Fibroblast of villous mesenchyme (primary cell): ENCODE data around the gene TREX2. TPM values are rescaled to one million over a fixed set of nuclear protein-coding genes. Genes with fewer than 3 reads are reported as not detected.

Experiments
- DNase-seq: peaks from one replicate; pipeline ENCODE4 v3.0.0-alpha.2; 2010; ENCODE audit warnings: low read depth
- H3K4me3 ChIP-seq: 2 replicates; pipeline ENCODE4 v1.5.1; 2011; ENCODE audit warnings: low read depth, mild to moderate bottlenecking, low read length
- total RNA-seq: library from RNA; depleted of rRNA; stranded (reverse); fragments of >200 nt; gene quantifications from 2 replicates; pipeline ENCODE4 v1.2.3, GENCODE V29; 2012
- TF ChIP-seq, protein P1 (sequence below): IDR thresholded peaks from 2 replicates; pipeline ENCODE4 v1.5.1; 2012; ENCODE audit warnings: low read depth, mild to moderate bottlenecking, low read length; ENCODE audit not compliant: insufficient read depth

Gene TREX2
- total RNA-seq, 1 donor = 3.0 TPM

DNA sequence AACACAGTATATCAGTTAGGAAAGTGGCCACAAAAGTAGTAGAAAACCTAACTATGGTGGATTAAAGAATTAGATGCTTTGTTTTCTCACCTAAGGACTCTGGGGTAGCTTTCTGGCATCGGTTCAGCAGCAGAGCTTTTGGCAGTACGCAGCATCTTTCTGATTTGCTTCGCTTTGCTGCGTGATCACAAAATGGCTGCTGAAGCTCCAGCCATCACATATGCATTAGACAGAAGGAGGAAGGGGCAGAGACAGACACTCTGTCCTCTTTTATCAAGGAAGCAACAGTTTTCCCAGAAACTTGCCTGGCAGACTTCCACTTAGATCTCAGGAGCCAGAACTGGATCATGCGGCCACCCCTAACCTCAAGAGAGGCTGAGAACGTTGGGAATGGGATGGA lies 15.1 kb downstream of the TREX2 start:
- TF ChIP-seq, protein P1, sequence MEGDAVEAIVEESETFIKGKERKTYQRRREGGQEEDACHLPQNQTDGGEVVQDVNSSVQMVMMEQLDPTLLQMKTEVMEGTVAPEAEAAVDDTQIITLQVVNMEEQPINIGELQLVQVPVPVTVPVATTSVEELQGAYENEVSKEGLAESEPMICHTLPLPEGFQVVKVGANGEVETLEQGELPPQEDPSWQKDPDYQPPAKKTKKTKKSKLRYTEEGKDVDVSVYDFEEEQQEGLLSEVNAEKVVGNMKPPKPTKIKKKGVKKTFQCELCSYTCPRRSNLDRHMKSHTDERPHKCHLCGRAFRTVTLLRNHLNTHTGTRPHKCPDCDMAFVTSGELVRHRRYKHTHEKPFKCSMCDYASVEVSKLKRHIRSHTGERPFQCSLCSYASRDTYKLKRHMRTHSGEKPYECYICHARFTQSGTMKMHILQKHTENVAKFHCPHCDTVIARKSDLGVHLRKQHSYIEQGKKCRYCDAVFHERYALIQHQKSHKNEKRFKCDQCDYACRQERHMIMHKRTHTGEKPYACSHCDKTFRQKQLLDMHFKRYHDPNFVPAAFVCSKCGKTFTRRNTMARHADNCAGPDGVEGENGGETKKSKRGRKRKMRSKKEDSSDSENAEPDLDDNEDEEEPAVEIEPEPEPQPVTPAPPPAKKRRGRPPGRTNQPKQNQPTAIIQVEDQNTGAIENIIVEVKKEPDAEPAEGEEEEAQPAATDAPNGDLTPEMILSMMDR = no peak
- no peak overlapping the region for H3K4me3 ChIP-seq
- no peak for DNase-seq

DNA sequence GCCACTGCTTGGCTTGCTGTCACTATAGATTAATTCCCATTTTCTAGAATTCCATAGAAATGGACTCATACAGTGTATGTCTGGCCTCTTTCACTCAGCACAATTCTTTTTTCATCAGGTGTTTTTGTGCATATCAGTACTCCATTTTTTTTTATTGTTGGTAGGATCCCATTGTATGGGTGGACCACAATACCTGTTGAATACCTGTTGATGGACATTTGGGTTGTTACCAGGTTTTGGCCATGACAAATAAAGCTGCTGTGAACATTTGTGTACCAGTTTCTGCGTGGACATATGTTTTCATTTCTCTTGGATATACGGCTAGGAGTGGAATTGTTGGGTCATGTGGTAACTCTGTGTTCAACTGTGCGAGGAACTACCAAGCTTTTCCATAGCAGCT lies 19.7 kb downstream of the TREX2 start:
- H3K4me3 ChIP-seq = no peak overlapping the region
- TF ChIP-seq, protein P1 = no peak
- DNase-seq = no peak

DNA sequence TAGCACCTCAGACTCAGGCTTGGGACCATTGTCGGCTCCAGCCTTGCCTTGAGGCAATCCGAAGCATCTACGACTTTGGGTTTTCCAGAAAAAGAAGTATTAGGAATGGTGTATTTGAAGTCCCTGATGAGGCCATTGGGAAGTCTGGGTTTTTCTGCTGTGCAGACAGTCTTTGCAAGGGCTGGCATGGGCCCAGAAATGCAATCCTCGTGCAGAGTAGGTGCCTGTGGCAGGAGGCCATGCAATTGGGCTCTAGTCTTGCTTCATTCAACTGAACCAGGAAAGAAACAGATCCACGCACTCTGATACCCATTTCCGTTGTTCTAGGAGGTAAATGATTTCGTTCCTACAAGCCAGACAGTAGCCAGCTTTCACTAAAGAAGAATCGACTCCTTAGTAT lies 22.2 kb downstream of the TREX2 start:
- TF ChIP-seq, protein P1 = no peak
- DNase-seq = peak; percentile 18
- no peak overlapping the region for H3K4me3 ChIP-seq

DNA sequence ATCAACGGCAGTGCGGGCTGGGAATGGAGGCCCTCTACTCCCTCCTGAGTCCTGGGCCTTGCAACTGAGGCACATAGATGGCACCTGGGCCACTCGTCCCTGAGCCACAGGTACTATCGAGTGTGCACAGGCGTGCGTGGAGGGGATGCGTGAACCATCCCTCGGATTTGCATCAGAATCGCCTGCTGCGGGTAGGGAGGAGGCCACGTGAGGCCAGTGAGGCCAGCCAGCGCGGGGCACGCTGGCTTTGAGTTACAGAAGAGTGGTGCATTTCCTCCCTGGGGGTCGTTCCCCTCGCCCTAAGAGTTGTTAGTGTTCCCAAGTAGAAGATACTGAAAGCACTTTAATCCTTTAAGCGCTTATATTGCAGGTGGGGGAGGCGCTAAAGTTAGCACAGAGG lies 24.0 kb downstream of the TREX2 start:
- H3K4me3 ChIP-seq = no peak overlapping the region
- DNase-seq = no peak
- TF ChIP-seq, protein P1 = no peak

DNA sequence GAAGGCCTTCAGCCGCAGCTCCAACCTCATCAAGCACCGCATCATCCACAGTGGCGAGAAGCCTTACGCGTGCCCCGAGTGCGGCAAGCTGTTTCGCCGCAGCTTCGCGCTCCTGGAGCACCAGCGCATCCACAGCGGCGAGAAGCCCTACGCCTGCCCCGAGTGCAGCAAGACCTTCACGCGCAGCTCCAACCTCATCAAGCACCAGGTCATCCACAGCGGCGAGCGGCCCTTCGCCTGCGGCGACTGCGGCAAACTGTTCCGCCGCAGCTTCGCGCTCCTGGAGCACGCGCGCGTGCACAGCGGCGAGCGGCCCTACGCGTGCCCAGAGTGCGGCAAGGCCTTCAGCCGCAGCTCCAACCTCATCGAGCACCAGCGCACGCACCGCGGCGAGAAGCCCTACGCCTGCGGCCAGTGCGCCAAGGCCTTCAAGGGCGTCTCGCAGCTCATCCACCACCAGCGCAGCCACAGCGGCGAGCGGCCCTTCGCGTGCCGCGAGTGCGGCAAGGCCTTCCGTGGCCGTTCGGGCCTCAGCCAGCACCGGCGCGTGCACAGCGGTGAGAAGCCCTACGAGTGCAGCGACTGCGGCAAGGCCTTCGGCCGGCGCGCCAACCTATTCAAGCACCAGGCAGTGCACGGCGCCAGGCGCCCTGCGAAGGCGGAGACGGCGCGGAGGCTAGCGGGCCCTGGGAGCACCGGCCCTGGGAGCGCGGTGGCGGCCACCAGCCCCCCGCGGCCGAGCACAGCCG lies 24.8 kb downstream of the TREX2 start:
- TF ChIP-seq, protein P1 = no peak
- DNase-seq = no peak
- no peak overlapping the region for H3K4me3 ChIP-seq

DNA sequence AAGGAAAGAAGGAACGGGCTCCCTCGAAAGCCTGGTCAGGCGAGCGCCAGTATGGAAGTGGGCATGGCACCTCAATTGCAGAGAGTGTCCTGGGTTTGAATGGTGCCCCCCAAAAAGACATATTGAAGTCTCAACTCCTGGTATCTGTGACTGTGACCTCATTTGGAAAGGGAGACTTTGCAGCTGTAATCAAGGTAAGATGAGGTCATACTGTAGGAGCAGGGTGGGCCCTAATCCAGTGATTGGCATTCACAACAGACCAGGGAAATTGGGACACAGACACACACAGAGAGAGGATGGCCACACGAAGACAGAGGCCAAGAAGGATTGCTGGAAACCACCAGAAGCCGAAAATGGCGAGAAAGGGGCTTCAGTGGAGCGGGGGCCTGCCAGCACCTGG lies 28.2 kb downstream of the TREX2 start:
- no peak overlapping the region for H3K4me3 ChIP-seq
- TF ChIP-seq, protein P1 = no peak
- DNase-seq = no peak

DNA sequence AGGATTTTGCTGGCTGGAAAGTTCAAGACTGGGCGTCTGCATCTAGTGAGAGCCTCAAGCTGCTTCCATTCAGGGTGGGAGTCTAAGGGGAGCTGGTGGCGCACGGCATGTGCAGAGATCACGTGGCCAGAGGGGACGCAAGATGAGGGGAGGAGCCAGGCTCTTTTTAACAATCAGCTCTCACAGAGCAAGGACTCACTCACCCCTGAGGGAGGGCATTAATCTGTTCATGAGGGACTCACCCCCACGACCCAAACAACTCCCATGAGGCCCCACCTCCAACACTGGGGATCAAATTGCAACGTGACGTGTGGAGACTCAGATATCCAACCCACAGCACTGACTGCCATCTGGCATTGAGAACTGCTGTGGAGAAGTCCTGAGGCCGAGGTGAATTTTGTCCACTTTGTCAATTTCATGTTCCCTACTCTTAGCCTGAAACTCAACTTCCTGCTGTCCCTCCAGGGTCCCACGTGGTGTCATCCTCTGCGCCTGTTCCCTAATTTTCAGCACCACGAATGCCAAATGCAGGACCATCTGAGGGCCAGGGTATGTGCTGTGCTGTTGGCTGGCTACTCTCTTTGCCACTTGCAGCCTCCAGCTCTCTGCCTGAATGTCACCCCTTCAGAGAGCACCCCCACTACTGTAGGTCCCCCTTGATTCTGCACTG lies 28.9 kb downstream of the TREX2 start:
- TF ChIP-seq, protein P1 = no peak
- no peak overlapping the region for H3K4me3 ChIP-seq
- peak; percentile 11 for DNase-seq
